Measurements from ENCODE around the gene TENT5C.

The TENT5C gene

GRCh38 chr1:117592155-117592554, 13.7 kb upstream of the TENT5C start:
- DNase-seq (ENCODE audit: low read depth): no peak

GRCh38 chr1:117594261-117594990, 11.4 kb upstream of the TENT5C start:
- no peak for DNase-seq (ENCODE audit: low read depth)

GRCh38 chr1:117596023-117596720, 9.7 kb upstream of the TENT5C start:
- DNase-seq (ENCODE audit: low read depth): no peak

GRCh38 chr1:117598489-117598888, 7.4 kb upstream of the TENT5C start:
- DNase-seq (ENCODE audit: low read depth): no peak

- no peak for DNase-seq (ENCODE audit: low read depth)
Measured at GRCh38 chr1:117599286-117600221, 6.3 kb upstream of the TENT5C start.

GRCh38 chr1:117600325-117600943, 5.4 kb upstream of the TENT5C start:
- DNase-seq (ENCODE audit: low read depth): no peak

- no peak for DNase-seq (ENCODE audit: low read depth)
Measured at GRCh38 chr1:117600966-117601365, 4.9 kb upstream of the TENT5C start.

- DNase-seq (ENCODE audit: low read depth): no peak
Measured at GRCh38 chr1:117602862-117603261, 3.0 kb upstream of the TENT5C start.

GRCh38 chr1:117605164-117605773, 579 bp upstream of the TENT5C start:
- no peak for DNase-seq (ENCODE audit: low read depth)

GRCh38 chr1:117606649-117607430, 992 bp downstream of the TENT5C start:
- DNase-seq (ENCODE audit: low read depth): no peak

- DNase-seq (ENCODE audit: low read depth): no peak
Measured at GRCh38 chr1:117607471-117607870, 1.6 kb downstream of the TENT5C start.

GRCh38 chr1:117608115-117608615, 2.3 kb downstream of the TENT5C start:
- no peak for DNase-seq (ENCODE audit: low read depth)

- no peak for DNase-seq (ENCODE audit: low read depth)
Measured at GRCh38 chr1:117608758-117609157, 2.9 kb downstream of the TENT5C start.

GRCh38 chr1:117609471-117609911, 3.6 kb downstream of the TENT5C start:
- no peak for DNase-seq (ENCODE audit: low read depth)

GRCh38 chr1:117610036-117610435, 4.2 kb downstream of the TENT5C start:
- no peak for DNase-seq (ENCODE audit: low read depth)

- DNase-seq (ENCODE audit: low read depth): no peak
Measured at GRCh38 chr1:117611121-117611601, 5.3 kb downstream of the TENT5C start.

GRCh38 chr1:117611894-117612483, 6.1 kb downstream of the TENT5C start:
- no peak for DNase-seq (ENCODE audit: low read depth)

GRCh38 chr1:117612517-117613248, 6.8 kb downstream of the TENT5C start:
- no peak for DNase-seq (ENCODE audit: low read depth)

- DNase-seq (ENCODE audit: low read depth): no peak
Measured at GRCh38 chr1:117613249-117613968, 7.6 kb downstream of the TENT5C start.

Measured in HS-5 (cell line).